DOHH2 (cell line): ENCODE measurements around the gene CCR9.

Experiments used
- H3F3A ChIP-seq: fragments of 200-600 bp; sonication (generic), shearing (Covaris generic); 2 replicates; pipeline ENCODE4 v1.6.0; 2016; ENCODE audit warnings: antibody characterized with exemption, mild to moderate bottlenecking; ENCODE audit not compliant: control insufficient read depth, insufficient read depth
- H3K27ac ChIP-seq: fragments of 200-600 bp; sonication (generic); 2 replicates; pipeline ENCODE4 v1.5.1; 2014; ENCODE audit warnings: low read depth, mild to moderate bottlenecking, low read length, moderate library complexity
- H3K27me3 ChIP-seq: fragments of 200-600 bp; sonication (generic); 2 replicates; pipeline ENCODE4 v1.6.1; 2014; ENCODE audit warnings: mild to moderate bottlenecking, low read length, mixed read lengths; ENCODE audit not compliant: control insufficient read depth
- H3K36me3 ChIP-seq: fragments of 200-600 bp; sonication (generic); 2 replicates; pipeline ENCODE4 v1.6.1; 2014; ENCODE audit warnings: mild to moderate bottlenecking, low read length, moderate library complexity, mixed read lengths; ENCODE audit not compliant: control insufficient read depth
- H3K4me1 ChIP-seq: fragments of 200-600 bp; sonication (generic); 2 replicates; pipeline ENCODE4 v1.6.1; 2014; ENCODE audit warnings: mild to moderate bottlenecking, low read length, mixed read lengths; ENCODE audit not compliant: control insufficient read depth
- H3K4me2 ChIP-seq: fragments of 200-600 bp; sonication (generic); 2 replicates; pipeline ENCODE4 v1.6.0; 2014; ENCODE audit warnings: mild to moderate bottlenecking, low read length, moderate library complexity
- H3K4me3 ChIP-seq: fragments of 200-600 bp; sonication (generic); 2 replicates; pipeline ENCODE4 v1.5.1; 2014; ENCODE audit warnings: mild to moderate bottlenecking, low read length, mixed read lengths
- H3K79me2 ChIP-seq: fragments of 200-600 bp; sonication (generic); 2 replicates; pipeline ENCODE4 v1.6.1; 2014; ENCODE audit warnings: mild to moderate bottlenecking, low read length, mixed read lengths; ENCODE audit not compliant: control insufficient read depth
- H3K9me2 ChIP-seq: fragments of 200-600 bp; sonication (generic); replicated peaks from 2 replicates; pipeline ENCODE4 v1.6.1; 2014; ENCODE audit warnings: mild to moderate bottlenecking, low read length, mixed read lengths; ENCODE audit not compliant: control insufficient read depth
- H3K9me3 ChIP-seq: fragments of 200-600 bp; sonication (generic); 2 replicates; pipeline ENCODE4 v1.6.1; 2014; ENCODE audit warnings: antibody characterized with exemption, low read length, mixed read lengths; ENCODE audit not compliant: control insufficient read depth, insufficient read depth
- H4K20me1 ChIP-seq: fragments of 200-600 bp; sonication (generic); 2 replicates; pipeline ENCODE4 v1.6.0; 2014; ENCODE audit warnings: low read depth, mild to moderate bottlenecking, antibody characterized with exemption, low read length, moderate library complexity; ENCODE audit not compliant: control insufficient read depth, insufficient read depth
- CTCF ChIP-seq: fragments of 200-600 bp; sonication (generic); IDR thresholded peaks from one replicate; pipeline ENCODE4 v1.5.1; 2014; ENCODE audit warnings: antibody characterized with exemption, mild to moderate bottlenecking, low read depth, low read length; ENCODE audit not compliant: poor library complexity, severe bottlenecking
- EZH2phosphoT487 ChIP-seq: fragments of 200-600 bp; sonication (generic); IDR thresholded peaks from 2 replicates; pipeline ENCODE4 v1.6.1; 2017; ENCODE audit warnings: borderline replicate concordance, mild to moderate bottlenecking, antibody characterized with exemption, low read length, moderate library complexity, mixed read lengths

The CCR9 gene

DNA sequence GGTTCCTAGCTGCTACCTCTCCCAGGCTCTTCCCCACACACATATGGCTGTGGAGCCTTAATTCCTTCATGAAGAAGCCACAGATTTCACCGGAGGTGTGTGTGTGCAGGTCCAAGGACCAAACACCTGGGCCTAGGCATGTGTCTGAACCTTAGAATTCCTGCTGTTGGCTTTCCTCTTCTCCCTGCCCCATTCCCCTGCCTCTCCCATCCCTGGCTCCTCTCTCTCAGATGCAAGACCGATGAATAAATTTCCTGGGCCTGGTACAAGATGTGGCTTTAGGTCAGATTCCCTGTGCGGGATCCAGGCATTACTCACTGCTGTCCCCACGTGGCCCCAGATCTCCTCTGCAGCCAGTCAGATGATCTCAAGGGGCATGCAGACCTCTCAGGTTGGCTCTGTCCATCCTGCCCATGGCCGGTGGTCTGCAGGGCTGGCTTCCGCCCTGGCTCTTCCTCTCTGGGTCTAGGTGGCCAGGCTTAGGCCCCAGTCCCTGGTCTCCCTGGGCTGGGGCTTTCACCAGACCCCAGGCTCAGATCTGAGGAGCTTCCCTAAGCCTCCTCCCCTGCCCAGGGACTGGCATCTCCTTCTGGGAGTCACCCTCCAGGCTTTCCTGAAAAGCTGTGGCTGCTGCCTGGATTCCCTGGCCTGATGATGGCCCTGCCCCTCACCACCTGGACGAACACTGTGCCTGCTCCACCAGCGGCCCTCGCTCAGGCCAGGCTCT lies 20.5 kb downstream of the CCR9 start:
- Histone ChIP-seq H4K20me1 (no peaks in the 10 kb centered on the region), H3K27ac (no peak overlapping the region), H3K4me1 (no peaks in the 10 kb centered on the region), H3K79me2 (no peaks in the 10 kb centered on the region), H3F3A (no peaks in the 10 kb centered on the region), H3K36me3 (no peaks in the 10 kb centered on the region), H3K4me2 (no peak overlapping the region), H3K9me3 (no peaks in the 10 kb centered on the region), H3K4me3 (no peak overlapping the region), H3K27me3 (no peaks in the 10 kb centered on the region), H3K9me2 (no peaks in the 10 kb centered on the region)
- no peak for TF ChIP-seq EZH2phosphoT487
- peak; percentile 43 for TF ChIP-seq CTCF

DNA sequence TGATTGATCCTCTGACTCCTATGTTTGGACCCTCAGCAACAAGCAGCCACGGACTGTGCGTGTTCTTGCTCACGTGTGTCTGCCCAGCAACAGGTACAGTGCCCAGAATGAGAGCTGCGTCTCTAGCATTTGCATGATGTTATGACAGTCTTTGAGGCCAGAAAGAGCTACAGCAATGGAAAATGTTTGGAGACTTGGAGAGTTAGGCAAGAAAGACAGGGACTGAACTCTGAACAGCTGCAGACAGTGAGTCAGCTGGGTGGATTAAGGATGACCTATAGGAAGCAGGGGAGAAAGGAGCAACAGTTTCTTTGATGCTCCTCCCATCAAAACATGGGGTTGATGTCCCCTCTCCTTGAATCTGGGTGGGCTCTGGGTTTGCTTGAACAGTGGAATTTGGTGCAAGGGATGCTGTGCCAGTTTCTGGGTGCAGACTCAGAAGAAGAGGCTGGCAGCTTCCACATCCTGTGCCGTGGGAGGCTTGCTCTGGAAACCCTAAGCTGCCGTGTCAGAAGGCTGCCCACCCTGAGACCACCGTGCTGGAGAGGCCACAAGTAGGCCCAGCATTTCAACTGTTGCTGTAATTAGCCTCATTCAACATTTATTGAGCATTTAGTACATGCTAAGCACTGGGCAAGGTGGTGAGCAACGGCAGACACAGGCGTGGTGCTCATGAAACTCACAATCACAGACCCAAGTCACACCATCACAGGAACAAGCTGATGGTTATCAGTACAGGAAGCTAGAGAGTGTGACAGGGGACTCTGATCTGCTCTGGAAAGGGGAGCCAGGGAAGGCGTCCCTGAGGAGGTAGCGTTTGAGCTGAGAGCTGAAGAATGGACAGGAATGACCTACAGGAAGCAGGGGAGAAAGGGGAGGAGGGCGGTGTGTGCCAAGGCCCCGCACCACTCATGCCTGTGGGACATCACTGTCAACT lies 21.7 kb downstream of the CCR9 start:
- no peaks in the 10 kb centered on the region for H3K79me2 ChIP-seq
- no peak overlapping the region for H3K4me3 ChIP-seq
- H3K4me2 ChIP-seq: no peak overlapping the region
- H3K4me1 ChIP-seq: no peaks in the 10 kb centered on the region
- H3K9me2 ChIP-seq: no peaks in the 10 kb centered on the region
- no peaks in the 10 kb centered on the region for H3K36me3 ChIP-seq
- no peaks in the 10 kb centered on the region for H3F3A ChIP-seq
- TF ChIP-seq CTCF (no peak), EZH2phosphoT487 (no peak)
- H4K20me1 ChIP-seq: no peaks in the 10 kb centered on the region
- no peaks in the 10 kb centered on the region for H3K9me3 ChIP-seq
- H3K27ac ChIP-seq: no peak overlapping the region
- no peaks in the 10 kb centered on the region for H3K27me3 ChIP-seq

DNA sequence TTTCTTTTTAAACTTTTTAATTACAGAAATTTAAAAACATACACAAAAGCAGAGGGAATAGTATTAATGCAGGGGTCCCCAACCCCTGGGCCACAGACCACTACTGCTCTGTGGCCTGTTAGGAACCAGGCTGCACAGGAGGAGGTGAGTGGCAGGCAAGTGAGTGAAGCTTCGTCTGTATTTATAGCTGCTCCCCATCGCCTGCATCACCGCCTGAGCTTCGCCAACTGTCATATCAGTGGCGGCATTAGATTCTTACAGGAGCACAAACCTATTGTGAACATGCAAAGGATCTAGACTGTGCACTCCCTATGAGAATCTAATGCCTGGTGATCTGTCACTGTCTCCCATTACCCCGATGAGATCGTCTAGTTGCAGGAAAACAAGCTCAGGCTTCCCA lies 22.4 kb downstream of the CCR9 start:
- Histone ChIP-seq H3K4me3 (no peak overlapping the region), H3K27me3 (no peaks in the 10 kb centered on the region), H3K27ac (no peak overlapping the region), H3K36me3 (no peaks in the 10 kb centered on the region), H3K9me3 (no peaks in the 10 kb centered on the region), H3K4me1 (no peaks in the 10 kb centered on the region), H3K79me2 (no peaks in the 10 kb centered on the region), H4K20me1 (no peaks in the 10 kb centered on the region), H3K4me2 (no peak overlapping the region), H3K9me2 (no peaks in the 10 kb centered on the region), H3F3A (no peaks in the 10 kb centered on the region)
- TF ChIP-seq EZH2phosphoT487 (no peak), CTCF (no peak)
